Mucosa of descending colon (tissue), 3 donors: ENCODE data around the gene EPS8L1. TPM values are rescaled to one million over a fixed set of nuclear protein-coding genes. Genes with fewer than 3 reads are reported as not detected.

ENCODE experiments used
- ATAC-seq: fragments of 200-7000 bp; cut with Tn5 transposase; one replicate; pipeline ENCODE4 v1.9.1; 2020; ENCODE audit warnings: mild to moderate bottlenecking, moderate library complexity
- DNase-seq, 3 donors: peaks; one replicate each; pipeline ENCODE4 v3.0.0-alpha.2; 2020
- H3K36me3 ChIP-seq: fragments of 200-600 bp; one replicate; pipeline ENCODE4 v1.8.0; 2021; ENCODE audit warnings: low read depth, mild to moderate bottlenecking
- H3K4me1 ChIP-seq: fragments of 200-600 bp; one replicate; pipeline ENCODE4 v1.8.0; 2021; ENCODE audit warnings: low read depth, mild to moderate bottlenecking
- H3K4me3 ChIP-seq: fragments of 200-600 bp; one replicate; pipeline ENCODE4 v1.8.0; 2021; ENCODE audit warnings: mild to moderate bottlenecking
- H3K9me3 ChIP-seq: fragments of 200-600 bp; one replicate; pipeline ENCODE4 v1.8.0; 2021; ENCODE audit warnings: mild to moderate bottlenecking
- CTCF ChIP-seq: fragments of 200-600 bp; IDR thresholded peaks from one replicate; pipeline ENCODE4 v1.8.0; 2022; ENCODE audit warnings: antibody characterized with exemption, mild to moderate bottlenecking
- intact Hi-C, 2 donors: fragments of 100-400 bp; cut with DNase I in 1 of 2; cut with micrococcal nuclease in 1 of 2; formaldehyde crosslinking; loops; one replicate each; pipeline versions ENCODE4 v1.11.0 to v1.11.1; 2022; cut with DNase I, micrococcal nuclease
- total RNA-seq, 3 donors: library from RNA; stranded (reverse); fragmentation: NEBNext Ultra II Directional in 2 of 3; extraction: Animal tissue kit (Norgen Biotek cat#: 25700) in 2 of 3; gene quantifications; one replicate each; pipeline versions ENCODE4 v1.2.1 to v1.2.4, GENCODE V29; 2021 to 2023
- donor health status: DM: no; HTN: no; CAD: no; lungs with moderate emphysema.
- donor health status: DM: no; HTN: no; CAD: no.
- donor health status: DM: no; HTN: yes; CAD: no.

EPS8L1 gene
- total RNA-seq, 3 donors from 2014 or later = 20.7 to 79.6 (median 36.0) TPM

- intact Hi-C loops = no loop called here
- Histone ChIP-seq H3K9me3 (no peaks in the 10 kb centered on the region), H3K36me3 (no peaks in the 10 kb centered on the region), H3K4me1 (peaks cover 10% of the 10 kb centered on the region), H3K4me3 (no peak overlapping the region)
- ATAC-seq (no peak), DNase-seq (peak in 1 of 3 donors; percentile 30)
- TF ChIP-seq CTCF = no peak
These were observed 9.5 kb upstream of the EPS8L1 start for GRCh38 chr19:55066107-55066709.

- TF ChIP-seq CTCF = no peak
- DNase-seq (no peak), ATAC-seq (no peak)
- Histone ChIP-seq H3K36me3 (no peaks in the 10 kb centered on the region), H3K4me1 (peaks cover 8% of the 10 kb centered on the region), H3K9me3 (no peaks in the 10 kb centered on the region), H3K4me3 (no peak overlapping the region)
- intact Hi-C loops = no loop called here
These were observed 7.8 kb upstream of the EPS8L1 start for GRCh38 chr19:55067869-55068268.

DNA sequence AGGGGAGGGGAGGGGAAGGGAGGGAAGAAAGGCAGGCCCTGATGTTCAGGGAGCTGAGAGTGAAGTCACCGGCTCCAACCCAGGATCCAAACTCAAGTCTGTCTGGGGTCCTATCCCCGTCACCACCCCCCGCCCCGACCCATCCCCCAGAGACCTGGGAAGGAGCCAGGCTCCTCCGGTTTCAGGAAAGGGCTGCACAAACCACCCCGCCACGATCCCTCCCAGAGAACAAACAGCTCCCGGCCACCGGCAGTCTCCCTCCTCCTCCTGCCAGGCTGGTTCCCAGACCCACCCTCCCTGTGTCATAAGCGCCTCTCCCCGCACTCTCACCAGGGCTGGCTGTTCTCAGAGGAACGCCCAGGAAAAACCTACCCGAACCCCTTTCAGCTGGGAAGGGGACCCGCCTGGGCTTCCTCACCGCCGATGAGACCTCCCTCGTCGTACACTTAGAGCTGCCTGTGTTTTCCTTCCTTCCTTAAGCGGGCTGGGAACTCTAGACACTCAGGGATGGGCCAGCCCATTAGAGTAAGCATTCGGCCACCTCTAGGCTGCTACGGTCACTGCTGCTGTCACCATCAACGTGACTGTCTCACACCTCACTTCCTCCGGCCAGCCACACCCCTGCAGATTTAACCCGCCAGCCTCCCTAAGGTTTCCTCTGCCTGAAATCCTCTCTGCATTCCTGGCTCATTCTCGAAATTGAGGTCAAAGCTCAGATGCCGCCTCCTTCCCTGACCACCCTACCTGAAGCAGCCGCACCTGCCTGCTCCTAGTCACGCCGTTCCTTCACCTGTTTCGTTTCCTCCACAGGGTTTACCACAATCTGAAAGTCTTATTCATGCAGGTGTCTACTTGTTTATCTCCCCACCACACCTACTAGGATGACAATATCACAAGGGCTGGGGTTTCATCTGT is 6.5 kb upstream of the EPS8L1 start:
- H3K36me3 ChIP-seq = no peaks in the 10 kb centered on the region

GRCh38 chr19:55069865-55070197 is 5.8 kb upstream of the EPS8L1 start:
- peaks cover 8% of the 10 kb centered on the region for H3K4me1 ChIP-seq
- ATAC-seq (no peak), DNase-seq (no peak)
- H3K36me3 ChIP-seq = no peaks in the 10 kb centered on the region
- no peak overlapping the region for H3K4me3 ChIP-seq
- no peak for TF ChIP-seq CTCF
- no peaks in the 10 kb centered on the region for H3K9me3 ChIP-seq
- intact Hi-C loops = no loop called here

More for the DNA sequence above, 6.5 kb upstream of the EPS8L1 start:
- intact Hi-C loops = no loop called here
- DNase-seq (peak; percentile 81 to 88 (median 85)), ATAC-seq (peak; percentile 80)
- no peak overlapping the region for H3K4me3 ChIP-seq
- TF ChIP-seq CTCF = peak; percentile 9
- peaks cover 8% of the 10 kb centered on the region for H3K4me1 ChIP-seq
- H3K9me3 ChIP-seq = no peaks in the 10 kb centered on the region

DNA sequence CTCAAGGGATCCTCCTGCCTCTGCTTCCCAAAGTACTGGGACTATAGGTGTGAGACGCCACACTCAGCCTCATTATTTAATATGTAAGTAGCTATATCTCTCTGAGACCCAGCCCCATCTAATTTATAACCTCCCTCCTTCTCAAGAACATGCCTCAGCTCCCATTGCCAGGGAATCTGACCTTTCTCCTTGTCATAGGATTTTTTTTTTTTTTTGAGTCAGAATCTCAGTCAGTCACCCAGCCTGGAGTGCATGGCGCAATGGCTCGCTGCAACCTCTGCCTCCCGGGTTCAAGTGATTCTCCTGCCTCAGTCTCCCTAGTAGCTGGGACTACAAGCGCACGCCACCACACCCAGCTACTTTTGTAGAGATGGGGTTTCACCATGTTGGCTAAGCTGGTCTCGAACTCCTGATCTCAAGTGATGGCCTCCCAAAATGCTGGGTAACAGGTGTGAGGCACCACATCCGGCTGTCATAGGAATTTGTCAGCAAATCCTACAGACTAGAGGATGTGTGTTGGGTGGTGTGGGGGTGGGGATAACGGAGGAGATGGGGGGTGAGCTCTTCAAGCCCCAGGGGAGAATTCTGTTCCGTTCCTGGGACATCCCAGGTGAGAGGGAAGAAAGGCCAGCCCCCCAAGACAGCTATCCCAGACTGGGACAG is 5.1 kb upstream of the EPS8L1 start:
- Histone ChIP-seq H3K36me3 (no peaks in the 10 kb centered on the region), H3K4me1 (peaks cover 14% of the 10 kb centered on the region), H3K9me3 (no peaks in the 10 kb centered on the region), H3K4me3 (no peak overlapping the region)
- intact Hi-C loops = no loop called here
- DNase-seq (no peak), ATAC-seq (no peak)
- TF ChIP-seq CTCF = no peak
